ENCODE results near the gene EFHD1. TPM values are rescaled to one million over a fixed set of nuclear protein-coding genes. Genes with fewer than 3 reads are reported as not detected.

The EFHD1 gene
- total RNA-seq, 1 experiment from 2014 or later, result 0.58 TPM

GRCh38 chr2:232723027-232723426 is 89.6 kb downstream of the EFHD1 start:
- Histone ChIP-seq H3K9me3 (ENCODE audit: low read depth, low read length, poor library complexity, severe bottlenecking) (no peaks in the 10 kb centered on the region), H3K27me3 (replicated peaks; ENCODE audit: insufficient read depth, low read depth, low read length, poor library complexity) (no peaks in the 10 kb centered on the region), H3K27ac (ENCODE audit: low read depth, low read length, poor library complexity, severe bottlenecking) (no peak overlapping the region), H3K36me3 (ENCODE audit: insufficient read depth, low read length, poor library complexity, severe bottlenecking) (peaks cover 29% of the 10 kb centered on the region), H3K4me1 (ENCODE audit: insufficient read depth, low read length, poor library complexity, severe bottlenecking) (no peaks in the 10 kb centered on the region), H3K4me3 (ENCODE audit: low read depth, low read length, poor library complexity, severe bottlenecking) (no peak overlapping the region)
- no peak for TF ChIP-seq EZH2 (IDR thresholded peaks at IDR 0.05; ENCODE audit: borderline replicate concordance, low read depth, low read length, poor library complexity, severe bottlenecking)
- no peak for TF ChIP-seq CTCF (conservative IDR thresholded peaks at IDR 0.05; ENCODE audit: low read depth, low read length)
- CTCF ChIA-PET, result no interaction called here
- intact Hi-C loops (cut with micrococcal nuclease; ENCODE audit: unreplicated experiment), result no loop called here
- BruUV-seq (replicated peaks), result no TSS peak
- POLR2A ChIA-PET (ENCODE audit: low non-redundant PET), result no interaction called here
- DNase-seq (ENCODE audit: low spot score), result no peak

- intact Hi-C loops (cut with micrococcal nuclease; ENCODE audit: unreplicated experiment), result no loop called here
- no peak overlapping the region for H3K4me3 ChIP-seq (ENCODE audit: low read depth, low read length, poor library complexity, severe bottlenecking)
- ChIA-PET CTCF (no interaction called here), POLR2A (ENCODE audit: low non-redundant PET) (no interaction called here)
- no peak for DNase-seq (ENCODE audit: low spot score)
- no peaks in the 10 kb centered on the region for H3K4me1 ChIP-seq (ENCODE audit: insufficient read depth, low read length, poor library complexity, severe bottlenecking)
- TF ChIP-seq CTCF (conservative IDR thresholded peaks at IDR 0.05; ENCODE audit: low read depth, low read length) (no peak), EZH2 (IDR thresholded peaks at IDR 0.05; ENCODE audit: borderline replicate concordance, low read depth, low read length, poor library complexity, severe bottlenecking) (no peak)
- H3K9me3 ChIP-seq (ENCODE audit: low read depth, low read length, poor library complexity, severe bottlenecking), result no peaks in the 10 kb centered on the region
- H3K27ac ChIP-seq (ENCODE audit: low read depth, low read length, poor library complexity, severe bottlenecking), result no peak overlapping the region
- H3K36me3 ChIP-seq (ENCODE audit: insufficient read depth, low read length, poor library complexity, severe bottlenecking), result peaks cover 17% of the 10 kb centered on the region
- no peaks in the 10 kb centered on the region for H3K27me3 ChIP-seq (replicated peaks; ENCODE audit: insufficient read depth, low read depth, low read length, poor library complexity)
- BruUV-seq (replicated peaks), result no TSS peak
Measured at GRCh38 chr2:232728785-232729184, 95.4 kb downstream of the EFHD1 start.

GRCh38 chr2:232731470-232731869 is 98.1 kb downstream of the EFHD1 start:
- intact Hi-C loops (cut with micrococcal nuclease; ENCODE audit: unreplicated experiment), result no loop called here
- H3K9me3 ChIP-seq (ENCODE audit: low read depth, low read length, poor library complexity, severe bottlenecking), result no peaks in the 10 kb centered on the region
- no peak overlapping the region for H3K27ac ChIP-seq (ENCODE audit: low read depth, low read length, poor library complexity, severe bottlenecking)
- POLR2A ChIA-PET (ENCODE audit: low non-redundant PET), result no interaction called here
- TF ChIP-seq CTCF (conservative IDR thresholded peaks at IDR 0.05; ENCODE audit: low read depth, low read length) (no peak), EZH2 (IDR thresholded peaks at IDR 0.05; ENCODE audit: borderline replicate concordance, low read depth, low read length, poor library complexity, severe bottlenecking) (no peak)
- H3K27me3 ChIP-seq (replicated peaks; ENCODE audit: insufficient read depth, low read depth, low read length, poor library complexity), result no peaks in the 10 kb centered on the region
- CTCF ChIA-PET, result no interaction called here
- no TSS peak for BruUV-seq (replicated peaks)
- no peaks in the 10 kb centered on the region for H3K4me1 ChIP-seq (ENCODE audit: insufficient read depth, low read length, poor library complexity, severe bottlenecking)
- no peak overlapping the region for H3K4me3 ChIP-seq (ENCODE audit: low read depth, low read length, poor library complexity, severe bottlenecking)
- peaks cover 17% of the 10 kb centered on the region for H3K36me3 ChIP-seq (ENCODE audit: insufficient read depth, low read length, poor library complexity, severe bottlenecking)
- no peak for DNase-seq (ENCODE audit: low spot score)

Other genes starting within 250 kb of the EFHD1 start
- not detected in 2 replicates for gene ALPG, start 226.8 kb upstream of the EFHD1 start, total RNA-seq (2021)
- not detected in 2 replicates for gene ALPI, start 177.5 kb upstream of the EFHD1 start, total RNA-seq (2021)
- gene ECEL1, start 145.8 kb upstream of the EFHD1 start, total RNA-seq (2021), result 0.19 and 0.52 TPM in 2 replicates
- not detected in 2 replicates for gene PRSS56, start 113.2 kb upstream of the EFHD1 start, total RNA-seq (2021)
- gene CHRND, start 107.4 kb upstream of the EFHD1 start, total RNA-seq (2021), result not detected in 2 replicates
- gene CHRNG, start 93.9 kb upstream of the EFHD1 start, total RNA-seq (2021), result not detected in 2 replicates
- gene TIGD1, start 83.0 kb upstream of the EFHD1 start, total RNA-seq (2021), result 9.0 and 9.8 TPM in 2 replicates
- gene EIF4E2, start 82.9 kb upstream of the EFHD1 start, total RNA-seq (2021), result 60.8 and 62.1 TPM in 2 replicates
- 62.8 and 67.3 TPM in 2 replicates for gene GIGYF2, start 63.7 kb downstream of the EFHD1 start, total RNA-seq (2021)
- gene KCNJ13, start 143.0 kb downstream of the EFHD1 start, total RNA-seq (2021), result not detected in 2 replicates
- gene SNORC, start 236.7 kb downstream of the EFHD1 start, total RNA-seq (2021), result 4.6 and 4.7 TPM in 2 replicates